NB4 (cell line): ENCODE measurements around the gene MSI2.

Experiments used
- POLR2A ChIP-seq: IDR thresholded peaks from 2 replicates; pipeline ENCODE4 v1.6.1; 2011; ENCODE audit warnings: mild to moderate bottlenecking; ENCODE audit not compliant: insufficient read length; ENCODE audit errors: extremely low read depth
- TF ChIP-seq, protein P1 (sequence below): IDR thresholded peaks from one replicate; pipeline ENCODE4 v1.5.1; 2012; ENCODE audit warnings: low read depth, low read length

DNA sequence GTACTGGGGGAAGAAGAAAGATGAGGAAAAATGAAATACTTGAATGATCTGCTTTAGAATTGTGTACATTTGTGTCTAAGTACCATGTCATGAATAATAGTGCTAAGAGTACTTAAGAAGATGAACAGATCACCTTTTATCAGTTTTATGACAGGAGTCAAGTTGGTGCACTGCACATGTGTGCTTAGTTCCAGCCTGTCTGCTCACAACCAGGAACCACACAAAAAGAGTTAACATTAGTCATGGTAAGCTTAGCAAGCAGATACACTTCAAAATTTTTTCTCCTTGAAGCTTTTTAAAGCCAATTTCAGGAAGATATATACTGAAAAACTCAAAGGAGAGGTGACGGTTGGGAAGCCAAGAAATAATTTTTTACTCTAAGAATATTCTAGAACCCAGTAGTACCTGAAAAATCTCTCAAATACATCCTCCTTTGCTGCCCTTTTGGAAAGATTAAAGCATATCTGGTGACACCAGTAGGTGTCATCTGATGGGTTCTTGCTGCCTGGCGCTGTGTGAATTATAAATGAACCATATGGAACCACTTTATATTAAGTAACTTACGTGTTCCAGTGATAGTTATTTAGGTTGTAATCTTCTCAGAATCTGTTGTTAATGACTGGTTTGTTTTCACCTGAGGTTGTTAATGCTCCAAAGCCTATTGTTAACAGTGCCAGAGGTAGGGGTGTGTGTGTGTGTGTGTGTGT lies 93.4 kb downstream of the MSI2 start:
- TF ChIP-seq, protein P1, sequence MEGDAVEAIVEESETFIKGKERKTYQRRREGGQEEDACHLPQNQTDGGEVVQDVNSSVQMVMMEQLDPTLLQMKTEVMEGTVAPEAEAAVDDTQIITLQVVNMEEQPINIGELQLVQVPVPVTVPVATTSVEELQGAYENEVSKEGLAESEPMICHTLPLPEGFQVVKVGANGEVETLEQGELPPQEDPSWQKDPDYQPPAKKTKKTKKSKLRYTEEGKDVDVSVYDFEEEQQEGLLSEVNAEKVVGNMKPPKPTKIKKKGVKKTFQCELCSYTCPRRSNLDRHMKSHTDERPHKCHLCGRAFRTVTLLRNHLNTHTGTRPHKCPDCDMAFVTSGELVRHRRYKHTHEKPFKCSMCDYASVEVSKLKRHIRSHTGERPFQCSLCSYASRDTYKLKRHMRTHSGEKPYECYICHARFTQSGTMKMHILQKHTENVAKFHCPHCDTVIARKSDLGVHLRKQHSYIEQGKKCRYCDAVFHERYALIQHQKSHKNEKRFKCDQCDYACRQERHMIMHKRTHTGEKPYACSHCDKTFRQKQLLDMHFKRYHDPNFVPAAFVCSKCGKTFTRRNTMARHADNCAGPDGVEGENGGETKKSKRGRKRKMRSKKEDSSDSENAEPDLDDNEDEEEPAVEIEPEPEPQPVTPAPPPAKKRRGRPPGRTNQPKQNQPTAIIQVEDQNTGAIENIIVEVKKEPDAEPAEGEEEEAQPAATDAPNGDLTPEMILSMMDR = no peak
- TF ChIP-seq POLR2A = no peak
